OCI-LY3 (cell line): ENCODE data around the gene MAGEA9B.
"Not testable (repeated sequence)": the region's sequence is repeated elsewhere in the genome, so short reads cannot be mapped to it uniquely, and the experiment has no call there.

Source experiments
- H2AFZ ChIP-seq: fragments of 200-600, 300-600 bp; shearing (Covaris generic); 2 replicates; pipeline ENCODE4 v1.6.0; 2014; ENCODE audit warnings: antibody characterized with exemption, low read depth, low read length
- H3K27ac ChIP-seq: fragments of 200-600, 300-600 bp; sonication (generic); 2 replicates; pipeline ENCODE4 v1.5.1; 2014; ENCODE audit warnings: mild to moderate bottlenecking, low read length, moderate library complexity, mixed read lengths
- H3K27me3 ChIP-seq: fragments of 200-600, 300-600 bp; sonication (generic); 2 replicates; pipeline ENCODE4 v1.6.1; 2014; ENCODE audit warnings: low read depth, low read length, mixed read lengths
- H3K36me3 ChIP-seq: fragments of 200-600, 300-600 bp; sonication (generic); replicated peaks from 2 replicates; pipeline ENCODE3; 2014; ENCODE audit warnings: low read depth, low read length, mixed read lengths
- H3K4me1 ChIP-seq: fragments of 300-600, 200-600 bp; sonication (generic); 2 replicates; pipeline ENCODE4 v1.6.1; 2014; ENCODE audit warnings: low read length, mixed read lengths
- H3K4me2 ChIP-seq: fragments of 200-600, 300-600 bp; sonication (generic); 2 replicates; pipeline ENCODE4 v1.6.1; 2014; ENCODE audit warnings: low read length, mixed read lengths
- H3K4me3 ChIP-seq: fragments of 300-600, 200-600 bp; sonication (generic); 2 replicates; pipeline ENCODE4 v1.5.1; 2014; ENCODE audit warnings: antibody characterized with exemption, mild to moderate bottlenecking, low read length, moderate library complexity
- H3K79me2 ChIP-seq: fragments of 300-600, 200-600 bp; shearing (Covaris generic); 2 replicates; pipeline ENCODE4 v1.6.1; 2014; ENCODE audit warnings: mild to moderate bottlenecking, low read length, mixed read lengths
- H3K9ac ChIP-seq: fragments of 300-600, 200-600 bp; shearing (Covaris generic); 2 replicates; pipeline ENCODE4 v1.6.0; 2014; ENCODE audit warnings: mild to moderate bottlenecking, low read length, moderate library complexity
- H3K9me3 ChIP-seq: fragments of 200-600, 300-600 bp; shearing (Covaris generic); 2 replicates; pipeline ENCODE4 v1.6.1; 2014; ENCODE audit warnings: low read length, mixed read lengths; ENCODE audit not compliant: insufficient read depth
- H4K20me1 ChIP-seq: fragments of 200-600, 300-600 bp; sonication (generic); 2 replicates; pipeline ENCODE4 v1.6.1; 2016; ENCODE audit warnings: low read length, mixed read lengths; ENCODE audit not compliant: insufficient read depth
- EZH2phosphoT487 ChIP-seq: fragments of 200-600 bp; shearing (Covaris generic); IDR thresholded peaks from 2 replicates; pipeline ENCODE4 v1.6.1; 2018; ENCODE audit warnings: antibody characterized with exemption, mixed run types, low read depth
- TF ChIP-seq, protein P1 (sequence below): fragments of 200-600, 300-600 bp; sonication (generic); IDR thresholded peaks from 2 replicates; pipeline ENCODE4 v1.5.1; 2014; ENCODE audit warnings: antibody characterized with exemption, low read length, low read depth

The MAGEA9B gene

DNA sequence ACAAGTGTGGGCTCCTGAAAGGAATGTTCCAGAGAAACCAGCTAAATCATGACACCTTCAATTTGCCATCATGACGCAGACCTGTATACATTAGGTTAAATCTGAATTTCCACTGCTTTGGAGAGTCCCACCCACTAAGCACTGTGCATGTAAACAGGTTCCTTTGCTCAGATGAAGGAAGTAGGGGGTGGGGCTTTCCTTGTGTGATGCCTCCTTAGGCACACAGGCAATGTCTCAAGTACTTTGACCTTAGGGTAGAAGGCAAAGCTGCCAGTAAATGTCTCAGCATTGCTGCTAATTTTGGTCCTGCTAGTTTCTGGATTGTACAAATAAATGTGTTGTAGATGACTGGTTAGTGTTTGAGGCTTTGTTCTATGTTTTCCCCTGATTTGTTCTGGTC is 40.3 kb downstream of the MAGEA9B start:
- not testable (repeated sequence) for H3K9ac ChIP-seq

DNA sequence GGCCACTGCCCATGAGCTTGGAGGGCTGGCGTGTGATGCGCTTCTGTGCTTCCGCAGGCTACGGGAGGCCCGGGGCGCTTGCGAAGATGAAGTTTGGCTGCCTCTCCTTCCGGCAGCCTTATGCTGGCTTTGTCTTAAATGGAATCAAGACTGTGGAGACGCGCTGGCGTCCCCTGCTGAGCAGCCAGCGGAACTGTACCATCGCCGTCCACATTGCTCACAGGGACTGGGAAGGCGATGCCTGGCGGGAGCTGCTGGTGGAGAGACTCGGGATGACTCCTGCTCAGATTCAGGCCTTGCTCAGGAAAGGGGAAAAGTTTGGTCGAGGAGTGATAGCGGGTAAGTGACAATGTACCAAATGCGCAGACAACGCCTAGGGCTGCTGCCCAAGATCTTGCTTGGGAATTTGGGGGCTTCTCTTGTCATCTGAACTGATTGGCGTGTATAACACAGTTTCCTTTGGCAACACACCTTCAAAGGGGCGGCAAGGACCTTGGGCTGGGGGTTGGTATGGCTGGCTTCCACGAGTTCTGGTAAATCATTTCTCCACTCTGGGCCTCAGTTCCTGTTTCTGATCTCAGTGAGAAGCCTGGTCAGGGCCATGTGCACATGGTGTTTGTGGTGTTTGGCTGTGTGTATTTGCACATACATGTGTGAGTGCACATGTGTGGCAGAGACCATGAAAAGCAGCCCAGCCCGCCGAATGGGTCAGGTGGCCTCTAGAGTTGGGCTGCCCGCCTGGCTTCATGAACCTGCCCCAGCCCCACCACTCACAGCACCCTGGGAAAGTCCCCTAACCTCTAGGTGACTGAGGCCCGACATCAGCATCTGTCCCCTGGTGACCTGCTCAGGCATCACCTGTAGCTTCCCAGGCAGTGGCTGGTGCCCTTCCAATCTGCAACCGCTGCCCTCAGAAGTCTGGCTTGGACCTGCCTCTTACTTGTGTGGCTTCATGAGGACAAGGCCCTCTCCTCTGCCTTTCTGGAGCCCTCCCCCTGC is 41.4 kb downstream of the MAGEA9B start:
- not testable (repeated sequence) for H3K27me3 ChIP-seq, H2AFZ ChIP-seq, H3K4me3 ChIP-seq, H3K36me3 ChIP-seq, H4K20me1 ChIP-seq, H3K4me2 ChIP-seq, H3K9me3 ChIP-seq
- Histone ChIP-seq H3K9ac (peak overlapping the region; percentile 39; the same call in 1 of the 2 replicates), H3K4me1 (peaks cover 22% of the 10 kb centered on the region), H3K27ac (peak overlapping the region; percentile 71), H3K79me2 (peaks cover 11% of the 10 kb centered on the region)

More for the DNA sequence above, 40.3 kb downstream of the MAGEA9B start:
- H3K79me2 ChIP-seq, H4K20me1 ChIP-seq, H3K4me2 ChIP-seq, H3K27me3 ChIP-seq, H3K36me3 ChIP-seq, H3K9me3 ChIP-seq, H3K4me3 ChIP-seq, H2AFZ ChIP-seq: not testable (repeated sequence)
- Histone ChIP-seq H3K27ac (peak overlapping the region; percentile 71; the same call in 1 of the 2 replicates), H3K4me1 (peaks cover 18% of the 10 kb centered on the region)

DNA sequence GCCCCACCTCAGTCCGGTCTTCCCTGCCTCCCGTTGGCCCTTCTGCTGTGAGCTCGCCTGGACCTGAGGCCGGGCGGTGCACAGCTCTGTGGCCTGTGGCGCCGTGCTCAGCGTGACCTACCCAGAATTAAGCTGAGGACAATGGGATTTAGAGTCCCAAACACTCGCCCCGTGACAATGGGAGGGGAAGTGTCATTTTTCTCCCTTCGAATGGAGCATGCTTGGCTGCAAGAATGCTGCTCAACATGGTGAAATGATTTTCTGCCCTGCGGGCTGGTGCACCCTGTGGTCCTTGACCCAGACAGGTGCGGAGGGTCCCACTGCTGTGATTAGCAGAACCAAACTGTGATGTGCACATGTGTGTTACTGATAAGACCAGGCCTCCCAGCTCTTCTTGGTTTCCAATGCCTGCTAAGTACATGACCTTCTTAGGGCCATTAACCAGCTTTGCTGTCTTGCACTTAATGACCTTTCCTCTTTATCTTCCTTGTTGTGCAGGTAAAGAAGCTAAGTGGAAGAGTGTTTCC is 45.7 kb downstream of the MAGEA9B start:
- H3K4me1 ChIP-seq: peaks cover 27% of the 10 kb centered on the region
- H3K27ac ChIP-seq: peak overlapping the region; percentile 95
- H3K79me2 ChIP-seq: peaks cover 11% of the 10 kb centered on the region
- peak overlapping the region; percentile 79 for H3K9ac ChIP-seq
- no peaks in the 10 kb centered on the region for H3K9me3 ChIP-seq
- H3K36me3 ChIP-seq: no peaks in the 10 kb centered on the region
- H3K4me2 ChIP-seq: peak overlapping the region; percentile 97
- no peak for TF ChIP-seq EZH2phosphoT487
- TF ChIP-seq, protein P1, sequence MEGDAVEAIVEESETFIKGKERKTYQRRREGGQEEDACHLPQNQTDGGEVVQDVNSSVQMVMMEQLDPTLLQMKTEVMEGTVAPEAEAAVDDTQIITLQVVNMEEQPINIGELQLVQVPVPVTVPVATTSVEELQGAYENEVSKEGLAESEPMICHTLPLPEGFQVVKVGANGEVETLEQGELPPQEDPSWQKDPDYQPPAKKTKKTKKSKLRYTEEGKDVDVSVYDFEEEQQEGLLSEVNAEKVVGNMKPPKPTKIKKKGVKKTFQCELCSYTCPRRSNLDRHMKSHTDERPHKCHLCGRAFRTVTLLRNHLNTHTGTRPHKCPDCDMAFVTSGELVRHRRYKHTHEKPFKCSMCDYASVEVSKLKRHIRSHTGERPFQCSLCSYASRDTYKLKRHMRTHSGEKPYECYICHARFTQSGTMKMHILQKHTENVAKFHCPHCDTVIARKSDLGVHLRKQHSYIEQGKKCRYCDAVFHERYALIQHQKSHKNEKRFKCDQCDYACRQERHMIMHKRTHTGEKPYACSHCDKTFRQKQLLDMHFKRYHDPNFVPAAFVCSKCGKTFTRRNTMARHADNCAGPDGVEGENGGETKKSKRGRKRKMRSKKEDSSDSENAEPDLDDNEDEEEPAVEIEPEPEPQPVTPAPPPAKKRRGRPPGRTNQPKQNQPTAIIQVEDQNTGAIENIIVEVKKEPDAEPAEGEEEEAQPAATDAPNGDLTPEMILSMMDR: no peak
- H3K27me3 ChIP-seq: no peaks in the 10 kb centered on the region
- peak overlapping the region; percentile 89 for H3K4me3 ChIP-seq
- H2AFZ ChIP-seq: no peak overlapping the region
- H4K20me1 ChIP-seq: no peaks in the 10 kb centered on the region

DNA sequence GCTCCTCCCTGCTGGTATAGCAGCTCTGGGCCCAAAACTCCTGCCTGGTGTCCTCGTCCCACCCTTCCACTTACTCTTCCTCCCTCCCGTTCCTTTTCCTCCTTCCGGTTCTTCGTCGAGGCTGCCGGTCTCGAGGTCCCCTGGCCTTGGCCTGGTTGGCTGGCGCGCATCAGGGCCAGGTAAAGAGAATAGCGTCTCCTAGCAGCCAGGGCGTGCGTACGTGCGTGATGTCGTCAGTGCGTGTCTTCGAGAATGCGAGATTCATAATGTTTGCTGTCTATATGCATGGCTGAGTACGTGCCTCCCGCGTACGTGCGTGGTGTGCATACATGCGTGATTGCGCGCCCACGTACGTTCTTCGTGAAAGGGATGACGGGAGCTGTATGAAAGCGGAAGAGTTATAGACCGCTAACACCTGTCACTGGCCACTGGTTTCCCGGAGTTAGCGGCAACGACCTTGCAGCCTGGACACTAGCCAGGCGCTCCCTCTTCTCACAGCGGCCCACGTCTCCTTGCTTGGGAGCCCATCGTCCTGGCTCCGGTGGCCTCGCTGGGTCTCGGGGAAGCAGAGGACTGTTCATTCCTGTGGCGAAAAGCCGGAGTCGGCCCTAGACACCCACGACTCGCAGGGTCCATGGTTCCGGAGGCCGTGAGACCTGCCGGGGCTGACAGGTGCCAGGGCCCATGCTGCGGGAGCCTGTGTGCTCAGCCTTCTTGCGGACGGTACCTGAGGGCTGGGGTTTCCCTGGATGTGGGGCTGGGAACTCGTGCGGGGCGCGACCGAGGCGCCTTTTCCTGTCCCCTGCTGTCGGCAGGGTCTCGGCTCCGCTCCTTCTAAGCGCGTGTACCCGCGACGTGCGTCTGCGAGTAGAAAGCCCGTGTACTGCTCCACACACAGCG is 46.4 kb downstream of the MAGEA9B start, which contains the start of gene EOLA1:
Gene EOLA1, plus strand, starts transcription at position 392 of the 900 bp plus-strand sequence. CDS start 4,619 bp downstream, outside the sequence.
- H3K4me1 ChIP-seq: peaks cover 28% of the 10 kb centered on the region
- H2AFZ ChIP-seq: peak within 1 kb of the TSS; percentile 62; the same call in 1 of the 2 replicates
- H3K36me3 ChIP-seq: no peaks in the 10 kb centered on the region
- no peaks in the 10 kb centered on the region for H3K27me3 ChIP-seq
- H3K79me2 ChIP-seq: peaks cover 11% of the 10 kb centered on the region
- peak within 1 kb of the TSS; percentile 88 for H3K9ac ChIP-seq
- H3K4me3 ChIP-seq: peak within 1 kb of the TSS; percentile 92
- peak within 1 kb of the TSS; percentile 97 for H3K4me2 ChIP-seq
- TF ChIP-seq, protein P1: no peak
- no peak for TF ChIP-seq EZH2phosphoT487
- H3K27ac ChIP-seq: peak within 1 kb of the TSS; percentile 95
- H4K20me1 ChIP-seq: no peaks in the 10 kb centered on the region
- H3K9me3 ChIP-seq: no peaks in the 10 kb centered on the region
